HUES64 (cell line): ENCODE data around the gene LMCD1.

Experiments used
- H3K27ac ChIP-seq: 2 replicates; pipeline ENCODE4 v1.7.0; 2013; ENCODE audit warnings: low read depth, low read length, inconsistent platforms
- H3K27me3 ChIP-seq: 2 replicates; pipeline ENCODE4 v1.6.1; 2013; ENCODE audit warnings: mild to moderate bottlenecking, low read length; ENCODE audit not compliant: insufficient read depth
- H3K36me3 ChIP-seq: 2 replicates; pipeline ENCODE4 v1.6.1; 2013; ENCODE audit warnings: mild to moderate bottlenecking, low read length; ENCODE audit not compliant: insufficient read depth
- H3K4me1 ChIP-seq: 2 replicates; pipeline ENCODE4 v1.6.1; 2013; ENCODE audit warnings: mild to moderate bottlenecking, low read length, moderate library complexity; ENCODE audit not compliant: insufficient read depth
- H3K4me3 ChIP-seq: 2 replicates; pipeline ENCODE4 v1.5.1; 2013; ENCODE audit warnings: mild to moderate bottlenecking, low read length, moderate library complexity
- H3K9ac ChIP-seq: 2 replicates; pipeline ENCODE4 v1.6.1; 2013; ENCODE audit warnings: mild to moderate bottlenecking, low read depth, low read length
- H3K9me3 ChIP-seq: 2 replicates; pipeline ENCODE4 v1.6.1; 2013; ENCODE audit warnings: low read depth, low read length; ENCODE audit not compliant: insufficient read depth
- WGBS: fragments of 150-250, 120-280 bp; methylation state at CpG from one replicate; pipeline ENCODE4 v1.1.7; 2013; ENCODE audit warnings: missing lambda C conversion rate; 5-methylcytosine and 5-hydroxymethylcytosine counted together

LMCD1 gene

DNA sequence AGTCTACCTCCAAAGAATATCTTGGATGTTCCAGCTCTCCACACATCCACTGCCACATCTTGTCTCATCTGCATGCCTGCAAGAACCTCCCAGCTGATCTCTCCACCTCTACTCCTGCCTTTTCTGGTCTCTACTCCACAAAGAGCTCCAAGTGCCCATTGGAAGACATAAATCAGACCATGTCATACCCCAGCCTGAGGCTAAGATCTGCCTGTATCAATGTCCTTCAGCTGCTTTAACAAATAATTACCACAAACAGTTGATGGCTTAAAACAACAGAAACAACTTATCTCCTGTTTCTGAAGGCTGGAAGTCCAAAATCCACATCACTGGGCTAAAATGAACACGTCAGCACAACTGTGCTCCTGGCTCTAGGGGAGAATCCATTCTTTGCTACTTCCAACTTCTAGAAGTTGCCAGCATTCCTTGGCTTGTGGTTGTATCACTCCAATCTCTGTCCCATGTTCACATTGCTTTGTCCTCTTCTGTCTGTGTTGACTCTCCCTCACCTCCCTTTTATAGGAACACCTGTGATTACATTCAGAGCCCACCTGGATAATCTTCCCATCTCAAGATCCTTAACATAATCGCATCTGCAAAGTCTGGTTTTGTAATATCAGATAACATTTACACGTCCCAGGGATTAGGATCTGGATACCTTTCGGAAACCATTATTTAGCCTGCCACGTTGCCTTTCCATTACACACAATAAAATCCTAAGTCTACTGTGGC, 17.0 kb upstream of the LMCD1 start:
- no peak overlapping the region for H3K9ac ChIP-seq
- H3K27me3 ChIP-seq, result no peaks in the 10 kb centered on the region
- H3K4me1 ChIP-seq, result no peaks in the 10 kb centered on the region
- H3K4me3 ChIP-seq, result no peak overlapping the region
- no peak overlapping the region for H3K27ac ChIP-seq
- 94% methylated on average over 5 of the region's 5 CpGs for WGBS
- H3K36me3 ChIP-seq, result no peaks in the 10 kb centered on the region
- no peaks in the 10 kb centered on the region; the same call in 1 of the 2 replicates for H3K9me3 ChIP-seq

DNA sequence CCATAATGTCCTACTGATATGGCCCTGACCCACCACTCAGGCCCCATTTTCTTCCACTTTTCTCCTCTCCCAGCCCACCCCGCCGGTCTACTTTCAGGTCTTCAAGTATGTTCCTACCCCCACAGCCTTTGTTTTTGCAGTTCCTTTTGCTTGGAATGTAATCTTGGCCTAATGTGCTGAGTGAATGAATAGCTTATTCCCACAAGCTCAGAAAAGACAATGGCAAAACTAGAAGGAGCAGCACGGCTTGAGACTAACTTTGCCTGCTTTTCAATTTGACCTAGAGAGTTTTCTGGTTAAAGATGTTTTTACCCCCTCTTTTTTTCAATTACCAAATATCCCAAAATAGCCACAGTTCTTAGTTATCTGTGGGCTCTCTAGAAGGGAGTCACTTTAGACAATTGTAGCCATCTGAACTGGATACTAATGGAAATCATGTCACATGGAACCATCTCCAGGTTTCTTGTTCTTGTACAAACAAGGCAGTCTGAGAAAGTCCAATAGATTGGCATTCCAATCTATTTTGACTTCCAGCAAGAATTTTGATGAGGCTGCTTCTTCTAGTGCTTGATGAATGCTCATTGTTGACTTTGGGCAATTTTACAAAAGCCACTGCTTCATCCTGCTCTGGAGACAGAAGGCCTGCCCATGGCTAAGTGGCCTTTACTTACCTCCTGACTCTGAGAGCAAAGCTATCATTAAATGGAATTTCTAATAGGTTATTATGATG, 16.3 kb upstream of the LMCD1 start:
- 86% methylated on average over 3 of the region's 3 CpGs for WGBS
- H3K4me3 ChIP-seq, result no peak overlapping the region
- no peak overlapping the region for H3K27ac ChIP-seq
- no peak overlapping the region for H3K9ac ChIP-seq
- H3K9me3 ChIP-seq, result no peaks in the 10 kb centered on the region; the same call in 1 of the 2 replicates
- peaks cover 3% of the 10 kb centered on the region; the same call in 1 of the 2 replicates for H3K4me1 ChIP-seq
- H3K27me3 ChIP-seq, result no peaks in the 10 kb centered on the region
- no peaks in the 10 kb centered on the region for H3K36me3 ChIP-seq

DNA sequence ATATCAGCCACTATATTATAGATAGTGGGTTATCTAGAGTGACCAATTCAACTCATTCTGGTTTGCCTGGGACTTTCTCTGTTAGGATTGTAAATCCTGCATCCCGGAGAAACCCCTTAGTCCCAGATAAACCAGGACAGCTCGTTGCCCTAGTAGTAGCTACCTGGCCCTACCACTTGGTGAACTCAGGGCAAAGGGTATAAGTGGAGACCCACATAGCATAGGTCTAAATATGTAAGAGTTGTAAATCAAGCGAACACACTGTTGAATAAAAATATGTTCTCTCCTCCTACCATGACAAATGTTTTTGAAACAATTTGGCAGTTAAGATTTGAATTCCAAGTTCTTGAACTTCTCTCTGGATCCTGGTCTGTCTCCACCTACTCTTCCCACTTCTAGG, 15.7 kb upstream of the LMCD1 start:
- Histone ChIP-seq H3K27me3 (no peaks in the 10 kb centered on the region), H3K9ac (no peak overlapping the region), H3K36me3 (no peaks in the 10 kb centered on the region), H3K9me3 (no peaks in the 10 kb centered on the region; the same call in 1 of the 2 replicates), H3K4me1 (peaks cover 3% of the 10 kb centered on the region; the same call in 1 of the 2 replicates), H3K27ac (no peak overlapping the region), H3K4me3 (no peak overlapping the region)
- WGBS, result 95% methylated on average over 2 of the region's 3 CpGs

DNA sequence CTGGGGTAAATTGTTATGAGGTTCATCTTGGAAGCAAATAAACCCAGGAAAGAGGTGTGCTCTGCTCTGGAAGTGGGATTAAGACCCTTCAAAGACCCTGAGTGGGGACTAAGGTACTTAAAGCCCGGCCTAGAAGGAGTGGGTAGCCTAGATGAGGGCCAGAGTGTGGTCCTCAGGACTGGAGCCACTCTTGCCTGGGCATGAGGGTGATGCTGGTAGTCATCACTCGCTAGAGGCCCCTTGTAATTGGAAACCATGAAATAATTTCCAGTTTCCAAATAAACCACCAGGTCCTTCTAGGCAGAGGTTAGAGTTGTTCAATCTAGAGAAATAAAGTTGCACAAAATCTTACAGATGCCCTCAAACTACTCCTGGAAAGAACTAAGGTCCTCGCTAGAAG, 15.2 kb upstream of the LMCD1 start:
- no peaks in the 10 kb centered on the region for H3K27me3 ChIP-seq
- peaks cover 3% of the 10 kb centered on the region; the same call in 1 of the 2 replicates for H3K4me1 ChIP-seq
- H3K36me3 ChIP-seq, result no peaks in the 10 kb centered on the region
- 93% methylated on average over 3 of the region's 3 CpGs for WGBS
- H3K4me3 ChIP-seq, result no peak overlapping the region
- H3K9me3 ChIP-seq, result no peaks in the 10 kb centered on the region; the same call in 1 of the 2 replicates
- H3K9ac ChIP-seq, result no peak overlapping the region
- no peak overlapping the region for H3K27ac ChIP-seq

DNA sequence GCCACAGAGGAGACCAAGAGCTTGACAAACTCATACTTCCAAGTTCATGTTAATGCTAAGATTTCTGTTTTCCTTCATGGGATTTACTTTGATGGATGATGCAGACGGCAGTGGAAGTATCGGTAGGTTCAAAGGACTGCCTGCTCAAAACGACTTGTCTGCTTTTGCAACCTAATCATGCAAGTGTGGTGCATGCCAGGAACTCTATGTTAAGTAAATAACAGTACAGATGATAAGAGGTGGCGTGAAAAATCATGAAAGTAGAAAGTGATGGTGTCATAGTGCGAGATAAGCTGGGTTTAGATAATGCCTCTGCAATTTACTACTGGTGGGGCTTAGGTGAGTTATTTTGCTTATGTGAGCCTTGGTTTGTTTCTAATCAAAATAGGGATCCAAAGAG, 14.7 kb upstream of the LMCD1 start:
- Histone ChIP-seq H3K4me1 (peaks cover 3% of the 10 kb centered on the region; the same call in 1 of the 2 replicates), H3K36me3 (no peaks in the 10 kb centered on the region), H3K4me3 (no peak overlapping the region), H3K27me3 (no peaks in the 10 kb centered on the region), H3K9ac (no peak overlapping the region), H3K9me3 (no peaks in the 10 kb centered on the region; the same call in 1 of the 2 replicates), H3K27ac (no peak overlapping the region)
- WGBS, result 87% methylated on average over 4 of the region's 5 CpGs

DNA sequence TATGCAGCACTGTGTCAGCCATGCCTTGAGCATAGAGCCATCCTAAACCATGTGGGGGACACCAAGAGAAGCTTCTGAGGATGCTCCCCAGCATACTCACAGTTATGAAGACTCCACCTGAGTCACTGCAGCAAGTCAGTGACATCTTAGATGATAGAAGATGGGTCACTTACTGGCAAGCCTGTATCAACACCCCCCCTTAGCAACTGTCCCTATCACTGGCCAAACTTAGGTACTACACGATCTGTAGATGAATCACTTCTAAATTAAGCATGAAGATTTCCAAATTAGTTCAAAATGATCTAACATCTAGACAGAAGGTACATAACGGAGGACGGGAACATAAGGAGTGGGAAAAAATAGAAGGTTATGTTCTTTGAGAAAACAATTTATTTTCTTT, 13.2 kb upstream of the LMCD1 start:
- Histone ChIP-seq H3K9me3 (no peaks in the 10 kb centered on the region; the same call in 1 of the 2 replicates), H3K27me3 (no peaks in the 10 kb centered on the region), H3K27ac (no peak overlapping the region), H3K9ac (no peak overlapping the region), H3K4me3 (no peak overlapping the region), H3K36me3 (no peaks in the 10 kb centered on the region), H3K4me1 (peaks cover 7% of the 10 kb centered on the region; the same call in 1 of the 2 replicates)
- 90% methylated on average over 3 of the region's 3 CpGs for WGBS

DNA sequence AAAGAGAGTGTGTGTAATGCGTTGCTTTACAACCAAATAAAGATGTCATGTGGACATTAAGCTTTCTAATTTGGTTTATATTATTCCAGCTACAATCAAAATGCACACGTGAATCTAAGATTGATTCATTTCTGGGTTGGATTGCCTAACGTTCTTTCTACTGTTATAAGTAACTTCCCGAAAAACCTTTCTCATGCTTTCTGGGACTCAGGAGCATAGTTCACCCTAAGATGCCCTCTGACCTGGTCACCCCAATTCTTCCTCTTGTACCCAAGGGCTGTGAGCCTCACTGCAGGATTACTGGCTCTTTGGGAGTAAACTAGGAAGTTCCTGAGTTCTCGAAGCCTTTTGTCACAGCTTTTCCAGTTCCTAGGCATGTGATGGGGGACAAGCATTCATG, 12.7 kb upstream of the LMCD1 start:
- no peaks in the 10 kb centered on the region for H3K36me3 ChIP-seq
- H3K4me3 ChIP-seq, result no peak overlapping the region
- WGBS, result 75% methylated on average over 5 of the region's 5 CpGs
- no peak overlapping the region for H3K9ac ChIP-seq
- no peaks in the 10 kb centered on the region; the same call in 1 of the 2 replicates for H3K9me3 ChIP-seq
- H3K27me3 ChIP-seq, result no peaks in the 10 kb centered on the region
- H3K4me1 ChIP-seq, result peaks cover 12% of the 10 kb centered on the region; the same call in 1 of the 2 replicates
- H3K27ac ChIP-seq, result no peak overlapping the region

DNA sequence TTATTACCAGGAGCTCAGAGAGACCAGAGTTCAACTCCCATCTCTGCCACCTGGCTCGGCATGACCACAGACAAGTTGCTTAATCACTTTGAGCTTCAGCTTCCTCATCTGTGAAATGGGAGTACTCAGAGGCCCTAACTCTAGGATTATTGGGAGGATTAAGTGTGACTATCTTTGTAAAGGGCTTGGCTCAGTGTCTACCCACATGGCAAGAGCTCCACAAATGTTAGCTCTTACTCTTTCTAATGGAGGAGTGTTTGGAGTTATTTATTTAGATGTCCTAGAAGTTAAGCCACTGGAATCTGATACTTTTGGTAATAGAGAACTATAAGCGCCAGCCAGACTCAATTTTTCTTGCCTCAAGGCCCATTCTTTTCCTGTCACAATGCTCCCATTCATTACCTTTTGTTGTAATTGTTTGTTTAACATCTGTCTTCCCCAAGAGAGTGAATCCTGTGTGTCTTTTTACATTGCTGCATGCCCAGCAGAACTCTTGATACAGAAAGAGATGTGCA, 12.3 kb upstream of the LMCD1 start:
- WGBS, result 93% methylated on average over 2 of the region's 2 CpGs
- Histone ChIP-seq H3K9ac (no peak overlapping the region), H3K9me3 (no peaks in the 10 kb centered on the region; the same call in 1 of the 2 replicates), H3K27me3 (no peaks in the 10 kb centered on the region), H3K4me1 (peaks cover 17% of the 10 kb centered on the region; the same call in 1 of the 2 replicates), H3K4me3 (no peak overlapping the region), H3K27ac (no peak overlapping the region), H3K36me3 (no peaks in the 10 kb centered on the region)

DNA sequence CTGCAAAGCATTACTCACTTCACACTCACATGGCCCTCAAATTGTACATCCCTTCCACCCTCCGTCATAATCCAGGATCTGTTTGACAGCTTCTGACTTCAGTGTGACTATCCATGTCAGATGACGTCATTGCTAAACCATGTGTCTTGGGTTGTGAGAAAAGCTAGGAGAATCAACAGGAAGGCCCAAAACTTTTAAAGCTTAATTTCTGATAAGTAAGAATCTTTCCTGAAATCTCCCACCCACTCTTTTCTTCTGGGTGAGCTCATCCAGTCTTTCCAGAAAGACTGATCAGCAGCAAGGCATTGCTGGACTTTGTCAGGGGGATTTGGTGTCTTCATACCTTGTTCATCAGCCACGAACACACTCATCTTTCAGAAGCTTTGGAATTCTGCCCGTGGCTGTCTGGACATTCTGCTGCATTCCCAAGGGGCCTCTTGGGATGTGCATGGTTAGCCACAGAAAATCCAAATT, 11.5 kb upstream of the LMCD1 start:
- WGBS, result 92% methylated on average over 4 of the region's 4 CpGs
- H3K9me3 ChIP-seq, result no peaks in the 10 kb centered on the region
- H3K4me3 ChIP-seq, result no peak overlapping the region
- no peaks in the 10 kb centered on the region for H3K36me3 ChIP-seq
- no peaks in the 10 kb centered on the region for H3K27me3 ChIP-seq
- no peak overlapping the region for H3K9ac ChIP-seq
- H3K27ac ChIP-seq, result no peak overlapping the region
- peaks cover 24% of the 10 kb centered on the region; the same call in 1 of the 2 replicates for H3K4me1 ChIP-seq

DNA sequence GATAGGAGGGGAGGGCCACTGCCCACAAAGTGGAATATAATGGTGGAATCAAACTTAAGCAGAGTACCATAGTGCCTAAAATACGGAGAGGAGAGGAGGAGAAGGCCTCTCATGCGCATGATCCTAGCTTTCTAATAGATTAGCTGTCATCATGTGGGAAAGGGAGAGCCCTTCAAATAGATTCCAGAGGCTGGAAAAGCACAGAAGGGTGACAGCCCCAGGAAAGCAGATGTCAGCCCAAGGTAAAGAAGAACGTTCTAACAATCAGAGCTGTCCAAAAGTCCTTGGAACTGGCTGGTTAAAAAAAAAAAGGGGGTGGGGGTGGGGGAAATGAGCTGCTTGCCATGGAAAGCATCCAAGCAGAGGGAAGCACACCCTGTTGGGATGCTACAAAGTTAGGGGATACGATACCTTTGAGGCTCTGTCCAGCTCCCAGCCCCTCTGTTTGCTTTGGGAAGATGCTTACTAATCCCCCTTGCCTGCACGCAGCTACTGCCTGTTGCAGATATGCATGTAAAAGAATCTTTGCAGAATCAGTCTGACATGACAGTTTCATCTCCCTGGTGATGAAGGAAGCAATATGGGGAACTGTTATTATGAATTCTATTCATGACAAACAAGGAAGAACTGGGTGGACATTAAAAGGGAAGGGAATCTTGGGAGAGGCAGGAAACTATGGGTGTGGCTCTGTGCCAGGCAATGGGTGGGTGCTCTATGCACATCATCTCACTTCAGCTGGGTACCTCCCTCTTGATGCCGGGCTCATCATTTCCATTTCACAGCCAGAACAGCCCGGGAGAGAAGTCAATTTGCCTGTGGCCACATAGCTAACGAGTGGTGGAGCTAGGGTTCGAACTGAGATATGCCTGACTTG, 10.1 kb upstream of the LMCD1 start:
- Histone ChIP-seq H3K9ac (no peak overlapping the region), H3K36me3 (no peaks in the 10 kb centered on the region), H3K4me1 (peaks cover 24% of the 10 kb centered on the region; the same call in 1 of the 2 replicates), H3K4me3 (no peak overlapping the region), H3K27me3 (no peaks in the 10 kb centered on the region), H3K9me3 (no peaks in the 10 kb centered on the region), H3K27ac (no peak overlapping the region)
- 92% methylated on average over 9 of the region's 9 CpGs for WGBS
